ENCODE data around the gene C19orf38.
A peak's percentile ranks its signal among the peaks of the same experiment; 100 is the strongest.

The C19orf38 gene, protein sequence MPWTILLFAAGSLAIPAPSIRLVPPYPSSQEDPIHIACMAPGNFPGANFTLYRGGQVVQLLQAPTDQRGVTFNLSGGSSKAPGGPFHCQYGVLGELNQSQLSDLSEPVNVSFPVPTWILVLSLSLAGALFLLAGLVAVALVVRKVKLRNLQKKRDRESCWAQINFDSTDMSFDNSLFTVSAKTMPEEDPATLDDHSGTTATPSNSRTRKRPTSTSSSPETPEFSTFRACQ

DNA sequence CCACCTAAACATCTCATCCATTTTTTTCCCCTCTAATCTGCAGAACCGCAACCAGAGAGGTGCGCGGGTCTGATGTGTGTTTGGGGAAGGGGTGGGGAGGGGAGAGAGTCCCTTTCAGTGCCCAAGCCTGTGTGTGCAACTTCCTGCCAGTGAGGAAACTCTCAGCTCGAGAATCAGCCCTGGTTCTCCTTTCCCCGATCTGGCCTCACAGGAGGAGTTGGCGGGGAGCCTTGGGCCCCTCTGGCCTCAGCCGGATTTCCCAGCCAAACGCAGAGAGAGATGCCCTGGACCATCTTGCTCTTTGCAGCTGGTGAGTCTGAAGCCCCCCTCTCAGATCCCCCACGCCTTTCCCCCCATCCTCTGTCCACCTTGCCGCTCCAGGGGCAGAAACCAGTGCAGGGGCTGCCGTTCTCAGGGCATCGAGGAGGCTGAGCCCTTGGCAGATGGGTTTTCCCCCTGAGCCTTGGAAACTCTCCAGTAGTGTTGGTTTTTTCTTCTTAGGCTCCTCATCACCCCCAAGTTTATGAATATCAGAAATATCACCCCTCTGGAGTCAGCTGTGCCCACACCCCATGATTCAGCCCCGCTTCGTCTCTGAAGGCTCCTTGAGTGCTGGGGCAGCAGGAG, at the start of gene C19orf38:
C19orf38 (plus strand) TSS at position 186 of the 627 bp plus-strand sequence; CDS start at position 280, 94 bp downstream.
- FAIRE-seq, result no peak

DNA sequence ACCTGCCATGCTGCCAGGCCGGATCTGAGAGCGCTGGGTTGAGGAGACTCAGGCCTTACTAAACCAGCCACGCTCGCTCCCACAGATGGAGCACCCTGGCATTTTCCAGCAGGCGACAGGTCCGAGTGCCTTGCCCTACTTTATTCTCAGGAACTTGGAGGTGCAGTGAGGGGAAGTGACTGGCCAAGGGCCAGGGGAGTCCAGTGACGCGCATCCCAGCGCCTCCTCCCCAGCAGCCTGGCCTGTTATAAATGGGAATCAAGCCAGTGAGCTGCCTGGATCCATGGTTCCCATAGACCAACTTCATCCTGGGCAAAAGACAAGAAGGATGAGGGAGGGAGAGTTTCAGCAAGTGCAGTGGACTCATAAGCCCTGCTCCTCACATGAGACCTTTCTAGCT, 47.7 kb upstream of the C19orf38 start:
- no peak for FAIRE-seq
- DNase-seq (ENCODE audit: low spot score), result no peak

More for the DNA sequence above, at the start of gene C19orf38:
- no peak for DNase-seq (ENCODE audit: low spot score)

DNA sequence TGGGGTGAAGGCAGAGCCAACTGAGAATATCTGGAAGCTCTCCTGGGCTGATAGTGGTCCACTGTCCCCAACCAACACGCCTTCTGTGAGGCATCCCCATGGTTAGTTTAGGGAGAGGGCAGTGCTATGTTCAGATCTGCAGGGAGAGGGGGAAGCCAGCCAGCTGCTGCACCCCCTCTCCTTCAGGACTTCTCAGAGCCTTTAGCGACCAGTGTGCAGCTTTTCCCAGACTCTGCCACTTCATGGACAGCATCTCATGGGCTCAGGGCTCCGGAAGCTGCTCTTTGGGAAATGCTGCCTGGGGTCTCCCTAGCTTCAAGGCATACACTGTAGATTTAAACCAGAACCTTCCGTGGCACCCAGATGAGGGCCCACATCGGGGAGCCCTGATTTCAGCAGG, 45.7 kb upstream of the C19orf38 start:
- DNase-seq (ENCODE audit: low spot score) (no peak), FAIRE-seq (no peak)

DNA sequence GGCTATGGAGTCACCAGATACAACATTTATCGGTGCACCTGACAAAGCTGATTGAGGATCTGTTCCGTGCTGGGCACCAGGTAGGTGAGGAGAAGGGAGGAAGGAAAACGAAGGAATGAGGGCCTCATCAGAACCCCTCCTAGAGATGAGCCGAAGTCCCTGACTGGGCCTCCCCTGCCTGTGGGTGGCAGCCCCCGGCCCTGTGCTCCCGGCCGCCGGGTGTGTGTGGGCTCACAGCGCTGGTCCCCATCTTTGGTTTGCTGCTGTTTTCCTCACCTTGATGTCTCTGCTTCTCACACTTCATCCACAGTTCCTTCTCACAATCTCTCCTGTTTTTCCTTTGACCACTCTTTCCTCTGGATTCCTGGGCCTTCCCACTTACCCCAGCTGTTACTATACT, 45.0 kb upstream of the C19orf38 start:
- FAIRE-seq, result no peak
- DNase-seq (ENCODE audit: low spot score), result no peak

DNA sequence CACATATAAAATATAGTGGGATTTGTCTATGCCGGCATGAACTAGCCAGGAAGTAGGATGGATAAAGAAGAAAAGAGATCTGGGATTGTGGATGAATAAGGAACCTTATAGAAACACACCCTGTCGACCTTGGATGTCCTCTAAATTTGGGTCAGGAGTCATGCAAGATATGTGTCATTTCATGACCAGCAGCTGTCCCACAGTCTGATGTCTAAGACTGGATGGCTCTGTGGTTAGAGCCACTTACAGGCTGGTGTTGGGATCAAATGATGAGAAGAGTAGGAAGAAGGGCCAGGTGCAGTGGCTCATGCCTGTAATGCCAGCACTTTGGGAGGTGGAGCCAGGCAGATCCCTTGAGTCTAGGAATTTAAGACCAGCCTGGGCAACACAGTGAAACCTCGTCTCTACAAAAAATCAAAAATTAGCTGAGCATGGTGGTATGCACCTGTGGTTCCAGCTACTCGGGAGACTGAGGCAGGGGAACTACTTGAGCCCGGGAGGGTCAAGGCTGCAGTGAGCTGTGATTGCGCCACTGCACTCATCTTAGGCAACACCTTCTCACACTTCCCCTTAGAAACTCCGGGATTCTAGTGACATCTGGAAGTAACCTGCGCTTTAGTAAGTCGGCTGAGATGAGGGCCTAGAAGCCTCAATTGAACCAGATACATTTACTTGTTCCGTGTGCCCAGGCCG, 43.0 kb upstream of the C19orf38 start:
- FAIRE-seq (no peak), DNase-seq (ENCODE audit: low spot score) (no peak)

DNA sequence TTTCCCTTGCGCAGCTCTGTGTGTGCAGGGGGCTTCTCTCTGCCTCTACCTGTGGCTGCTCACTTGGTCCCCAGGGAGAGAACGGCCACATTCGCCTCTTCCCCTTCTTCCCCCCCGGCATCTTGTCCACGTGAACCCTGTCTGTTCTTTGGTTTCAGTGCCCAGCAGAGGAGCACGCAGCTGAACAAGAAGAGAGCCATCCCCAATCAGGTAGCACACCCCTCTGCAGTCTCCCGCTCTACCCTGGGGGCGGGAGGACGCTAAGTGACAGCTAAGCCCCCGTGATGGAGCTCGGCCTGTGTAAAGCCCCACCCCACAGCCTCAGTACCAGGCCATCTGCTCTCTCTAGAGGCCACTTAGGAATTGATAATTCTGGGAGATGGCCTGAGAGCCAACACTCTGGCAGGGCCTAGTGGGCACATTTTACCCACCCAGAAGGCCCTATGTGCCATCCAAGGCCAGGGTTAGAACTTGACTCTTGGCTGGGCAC, 42.4 kb upstream of the C19orf38 start:
- FAIRE-seq, result no peak

DNA sequence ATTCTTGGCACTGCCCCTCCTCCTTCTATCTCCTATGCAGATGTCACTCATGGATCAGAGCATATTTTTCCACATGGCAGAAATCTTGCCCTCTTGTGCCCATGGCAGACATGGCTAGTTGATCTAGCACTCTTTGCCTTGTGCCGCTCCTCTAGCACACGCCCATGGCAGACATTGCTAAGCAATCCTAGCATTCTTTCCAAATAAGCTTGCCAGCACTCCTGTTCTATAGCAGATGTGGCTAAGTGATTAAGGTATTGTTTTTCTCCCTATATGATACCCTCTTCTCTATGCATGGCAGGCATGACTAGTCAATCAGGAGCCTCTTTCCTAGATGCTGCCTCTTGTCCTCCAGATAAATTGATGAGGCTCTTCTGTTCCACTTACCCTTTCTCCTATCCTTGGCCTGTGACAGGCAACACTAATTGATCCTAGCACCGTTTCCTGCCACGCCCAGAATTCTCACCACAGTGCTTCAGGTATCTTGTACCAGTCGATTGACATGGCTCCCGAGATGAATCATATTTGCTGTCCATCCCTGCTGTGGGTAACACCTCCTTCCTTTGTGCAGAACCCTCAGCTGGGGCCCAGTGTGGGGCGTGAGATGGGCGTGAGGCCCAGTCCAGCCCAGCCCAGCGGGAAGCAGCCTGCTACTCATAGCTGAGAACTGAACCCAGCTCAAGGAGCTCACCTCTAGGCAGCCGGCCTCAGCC, 39.1 kb upstream of the C19orf38 start:
- FAIRE-seq (no peak), DNase-seq (ENCODE audit: low spot score) (no peak)

More for the DNA sequence above, 42.4 kb upstream of the C19orf38 start:
- no peak for DNase-seq (ENCODE audit: low spot score)

DNA sequence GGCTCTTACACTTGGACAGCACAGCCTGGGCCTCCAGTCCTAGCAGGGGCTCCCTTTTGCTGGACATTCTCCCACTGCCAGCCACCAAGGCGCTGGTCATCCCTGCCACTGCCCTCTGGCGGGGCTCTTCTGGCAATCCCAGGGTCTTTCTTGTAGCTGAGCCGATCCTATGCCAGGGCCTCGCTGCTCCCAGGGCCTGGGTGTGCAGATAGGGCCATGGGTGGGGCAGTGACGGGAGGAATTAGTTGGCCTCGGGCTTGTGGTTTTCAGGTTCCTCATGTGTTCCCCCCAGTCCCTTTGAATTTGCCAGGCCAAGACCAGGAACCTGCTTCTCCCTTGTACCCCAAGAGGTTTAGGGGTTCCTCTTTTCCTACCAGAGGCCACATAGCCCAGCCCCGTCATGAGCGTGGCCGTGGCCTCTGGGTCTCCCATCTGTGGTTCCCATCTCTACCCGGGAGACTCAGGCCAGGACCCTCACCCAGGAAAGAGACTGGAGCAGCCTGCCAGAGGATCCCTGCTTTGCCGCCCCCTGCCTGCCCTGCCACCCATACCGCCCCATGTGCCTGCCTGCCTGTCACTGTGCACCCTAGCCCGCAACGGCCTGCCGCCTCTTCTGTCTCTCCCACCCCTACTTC, 38.4 kb upstream of the C19orf38 start:
- no peak for FAIRE-seq
- DNase-seq (ENCODE audit: low spot score), result no peak

DNA sequence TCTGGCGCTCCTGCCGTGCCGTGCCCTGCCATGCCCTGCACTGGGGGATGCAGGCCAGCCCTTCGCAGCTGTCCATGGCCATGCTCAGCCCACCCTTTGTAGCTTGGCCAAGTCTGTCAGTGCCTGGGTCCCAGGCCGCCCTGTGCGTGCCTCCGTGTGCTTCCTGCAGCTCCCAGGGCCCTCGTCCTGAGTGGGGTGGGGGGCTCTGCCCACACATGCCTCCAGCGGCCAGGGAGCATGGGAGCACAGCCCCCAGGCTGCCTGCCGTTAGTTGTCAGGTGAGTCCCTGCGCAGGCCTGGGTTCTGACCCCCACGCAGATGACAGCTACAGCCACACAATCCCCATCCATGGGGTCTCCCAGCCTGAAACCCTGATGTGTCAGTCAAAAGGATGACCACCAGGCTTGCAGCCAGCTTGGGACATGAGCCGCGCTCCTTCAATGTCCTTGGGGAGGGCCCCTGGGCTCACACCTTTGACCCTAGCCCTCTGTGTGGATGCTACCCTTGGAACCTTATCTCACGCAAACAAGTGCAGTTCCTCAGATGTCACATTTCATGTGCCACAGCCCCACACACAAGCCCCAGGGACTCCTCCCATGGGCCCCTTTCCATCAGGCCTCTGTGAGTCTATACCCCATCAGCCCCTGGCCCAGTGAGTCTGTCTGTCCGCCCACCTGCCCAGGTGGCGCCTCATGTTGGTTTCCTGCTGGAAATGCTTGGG, 36.7 kb upstream of the C19orf38 start:
- FAIRE-seq, result no peak
- DNase-seq (ENCODE audit: low spot score), result no peak

DNA sequence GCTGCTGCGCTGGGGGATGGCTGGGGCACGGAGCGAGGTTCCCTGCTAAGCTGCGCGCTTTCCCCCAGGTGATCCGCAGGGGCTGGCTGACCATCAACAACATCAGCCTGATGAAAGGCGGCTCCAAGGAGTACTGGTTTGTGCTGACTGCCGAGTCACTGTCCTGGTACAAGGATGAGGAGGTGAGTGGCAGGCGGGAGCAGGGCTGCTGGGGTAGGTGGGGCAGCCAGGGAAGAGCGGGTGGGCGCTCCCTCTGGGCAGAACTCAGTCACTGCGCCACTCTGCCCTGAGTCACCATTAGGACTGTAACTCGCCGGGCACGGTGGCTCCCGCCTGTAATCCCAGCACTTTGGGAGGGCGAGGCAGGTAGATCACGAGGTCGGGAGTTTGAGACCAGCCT, 36.0 kb upstream of the C19orf38 start:
- no peak for DNase-seq (ENCODE audit: low spot score)
- no peak for FAIRE-seq

DNA sequence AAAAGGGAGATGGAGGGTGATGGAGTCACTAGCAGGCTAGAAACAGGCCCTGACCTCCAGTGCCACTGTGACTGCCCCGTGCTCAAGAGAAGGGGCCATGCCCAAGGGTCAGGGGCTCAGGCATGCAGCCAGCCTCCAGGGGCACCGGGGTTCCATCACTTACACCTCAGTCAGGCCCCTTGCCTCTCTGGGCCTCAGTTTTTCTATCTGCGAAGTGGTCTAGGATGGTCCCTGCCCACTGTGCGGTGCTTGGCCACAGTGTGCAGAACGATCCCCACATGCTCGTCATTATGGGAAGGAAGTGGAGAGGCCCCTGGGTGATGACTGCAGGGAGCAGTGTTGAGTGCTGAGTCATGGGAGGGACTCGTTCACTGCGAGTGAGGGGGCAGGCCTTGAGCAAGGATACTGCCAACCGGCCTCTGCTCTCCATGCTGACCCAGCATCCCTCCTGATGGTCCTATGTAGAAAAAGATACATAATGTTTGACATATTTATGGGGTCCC, 35.3 kb upstream of the C19orf38 start:
- FAIRE-seq, result no peak
- peak; percentile 69 for DNase-seq (ENCODE audit: low spot score)

DNA sequence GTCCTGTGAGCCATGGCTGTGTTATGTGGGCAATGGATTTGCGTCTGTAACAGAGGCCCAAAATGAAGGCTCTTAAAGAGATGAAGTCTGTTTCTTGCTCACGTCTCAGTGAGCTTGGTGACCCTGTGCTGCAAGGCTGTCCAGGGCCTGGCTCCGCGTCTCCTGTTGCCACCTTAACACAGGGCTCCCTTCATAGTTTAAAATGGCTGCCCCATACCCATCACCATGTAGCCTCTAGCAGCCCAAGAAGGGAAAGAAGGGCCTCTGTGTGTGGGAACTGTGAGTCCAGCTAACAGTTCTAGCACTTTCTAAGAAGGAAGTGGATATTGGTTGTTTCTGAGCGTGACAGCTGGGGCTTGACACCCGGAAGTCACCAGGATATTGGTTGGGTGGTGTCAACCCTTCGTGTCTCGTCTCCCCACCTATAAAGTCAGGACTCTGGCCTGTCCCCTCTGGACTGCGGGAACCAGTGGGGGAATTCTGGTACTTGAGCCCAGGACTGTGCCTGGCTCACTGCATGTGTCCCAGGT, 33.1 kb upstream of the C19orf38 start:
- FAIRE-seq, result no peak
- DNase-seq (ENCODE audit: low spot score), result no peak

DNA sequence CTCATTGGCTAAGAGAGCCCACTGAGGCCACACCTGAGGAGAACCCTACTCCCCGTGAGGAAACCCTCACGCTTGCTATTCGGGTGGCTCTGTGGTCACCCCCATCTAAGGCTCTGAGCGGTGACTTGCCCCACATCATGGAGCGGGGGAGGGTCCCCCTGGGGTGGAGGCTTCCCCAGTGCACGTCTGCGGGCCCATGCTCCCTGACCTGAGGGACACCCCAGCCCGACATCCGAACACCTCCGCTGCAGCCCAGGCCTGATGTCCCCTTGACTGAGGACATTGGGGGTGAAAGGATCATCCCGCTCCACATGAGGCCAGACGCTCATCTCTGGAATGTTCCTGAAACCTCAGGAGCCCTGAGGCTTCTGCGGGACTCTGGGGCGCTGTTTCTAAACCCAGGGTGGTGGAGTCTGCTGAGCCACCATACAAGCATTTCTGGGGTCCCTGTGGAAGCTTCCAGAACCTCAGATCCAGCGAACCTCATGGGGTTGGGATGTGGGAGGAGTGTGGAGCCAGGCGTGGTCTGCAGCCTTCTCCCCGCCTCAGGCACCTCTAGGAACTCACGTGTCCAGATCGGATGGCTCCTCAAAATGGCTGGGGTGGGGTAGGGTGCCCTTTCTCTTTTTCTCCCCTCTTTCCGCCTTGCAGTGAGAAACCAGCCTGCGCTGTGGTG, 32.1 kb upstream of the C19orf38 start:
- FAIRE-seq, result no peak
- DNase-seq (ENCODE audit: low spot score), result no peak

DNA sequence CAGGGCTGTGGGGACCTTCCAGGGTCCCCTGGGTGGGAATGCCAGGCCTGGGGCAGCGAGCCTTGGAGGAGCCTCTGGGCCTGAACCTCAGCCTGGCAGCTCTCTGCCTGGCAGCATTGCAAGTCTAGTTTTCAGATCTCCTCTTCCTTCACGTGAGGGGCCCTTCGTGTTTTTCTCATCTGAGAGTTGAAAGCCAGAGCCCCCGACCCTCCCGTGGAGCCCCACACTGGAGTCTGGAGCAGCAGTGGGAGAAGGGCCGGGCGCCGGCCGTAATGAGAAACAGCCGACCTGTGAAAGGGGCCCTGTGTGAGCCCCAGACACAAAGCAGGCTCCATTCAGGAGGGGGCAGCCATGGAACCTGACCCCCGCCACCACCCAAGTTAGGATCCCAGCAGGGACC, 31.5 kb upstream of the C19orf38 start:
- no peak for FAIRE-seq

DNA sequence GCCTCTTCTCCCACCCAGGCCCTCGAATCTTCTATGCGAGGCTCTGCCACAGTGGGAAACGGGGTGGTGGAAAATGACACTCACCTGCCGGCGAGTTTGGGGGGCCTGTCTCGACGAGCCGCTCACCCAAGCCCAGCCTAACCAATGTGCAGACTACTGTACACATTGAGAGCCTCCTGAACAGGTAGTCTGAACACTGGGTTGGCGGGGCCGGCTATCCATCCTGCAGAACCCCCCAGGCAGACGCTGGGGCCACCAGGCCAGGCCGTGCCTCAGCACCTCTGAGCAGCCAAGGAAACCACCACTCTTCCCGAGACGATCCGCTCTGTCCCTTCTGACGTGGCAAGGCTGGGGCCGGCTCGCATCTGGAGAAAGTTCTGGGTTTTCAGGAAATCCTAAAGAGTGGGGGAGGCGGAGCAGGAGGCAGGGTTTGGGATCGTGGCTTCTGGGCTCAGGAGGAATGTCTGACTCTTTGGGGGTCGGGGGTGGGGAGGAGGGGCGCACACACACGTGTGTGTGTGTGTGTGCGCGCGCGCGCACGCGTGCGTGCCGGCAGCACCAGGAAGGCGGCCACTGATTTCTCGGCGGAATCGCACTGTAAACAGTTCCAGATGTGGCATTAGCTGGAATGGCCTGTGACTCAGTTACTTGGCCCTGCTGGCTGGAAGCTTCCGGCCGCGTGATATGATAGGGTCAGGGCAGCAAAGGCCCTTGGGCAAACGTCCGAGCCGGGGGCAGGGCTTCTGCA, 30.8 kb upstream of the C19orf38 start:
- FAIRE-seq (no peak), DNase-seq (ENCODE audit: low spot score) (no peak)

More for the DNA sequence above, 31.5 kb upstream of the C19orf38 start:
- no peak for DNase-seq (ENCODE audit: low spot score)

DNA sequence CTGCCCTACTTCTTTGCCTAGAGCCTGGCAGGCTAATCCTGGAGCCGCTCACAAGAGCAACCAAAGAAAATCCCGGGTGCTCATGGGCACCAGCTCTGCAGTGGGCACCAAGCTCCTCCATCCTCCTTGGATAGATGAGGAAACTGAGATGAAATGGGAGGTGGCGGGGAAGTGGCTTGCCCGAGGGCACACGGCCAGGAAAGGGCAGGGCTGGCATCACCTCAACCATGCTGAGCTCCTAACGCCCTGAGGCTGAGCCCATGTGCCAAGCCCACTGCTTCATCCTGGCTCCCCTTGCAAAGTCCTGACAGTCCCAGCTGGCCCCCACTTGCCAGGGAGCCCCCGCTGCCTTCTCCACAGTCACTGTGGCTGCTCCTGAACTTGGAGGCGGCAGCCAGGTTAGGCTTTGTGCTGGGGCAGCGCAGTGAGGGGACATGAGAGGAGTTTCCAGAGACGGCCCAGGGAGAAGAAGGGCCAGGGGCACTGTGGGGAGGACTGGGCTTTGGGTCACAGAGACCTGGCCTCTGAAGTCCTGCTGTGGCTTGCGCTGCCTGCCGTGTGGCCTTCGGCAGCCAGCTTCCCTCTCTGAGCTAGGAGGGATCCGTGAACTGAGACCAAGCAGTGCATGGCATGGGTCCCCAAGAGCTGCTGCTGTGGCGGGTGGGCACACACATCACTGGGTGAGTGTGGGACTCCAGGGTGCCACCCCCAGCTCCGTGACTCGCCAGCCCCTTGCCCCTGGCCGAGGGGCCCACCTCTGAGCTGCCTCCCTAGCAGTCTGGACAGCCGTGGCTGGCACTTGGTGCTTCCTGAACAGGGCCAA, 29.7 kb upstream of the C19orf38 start:
- DNase-seq (ENCODE audit: low spot score) (no peak), FAIRE-seq (no peak)

DNA sequence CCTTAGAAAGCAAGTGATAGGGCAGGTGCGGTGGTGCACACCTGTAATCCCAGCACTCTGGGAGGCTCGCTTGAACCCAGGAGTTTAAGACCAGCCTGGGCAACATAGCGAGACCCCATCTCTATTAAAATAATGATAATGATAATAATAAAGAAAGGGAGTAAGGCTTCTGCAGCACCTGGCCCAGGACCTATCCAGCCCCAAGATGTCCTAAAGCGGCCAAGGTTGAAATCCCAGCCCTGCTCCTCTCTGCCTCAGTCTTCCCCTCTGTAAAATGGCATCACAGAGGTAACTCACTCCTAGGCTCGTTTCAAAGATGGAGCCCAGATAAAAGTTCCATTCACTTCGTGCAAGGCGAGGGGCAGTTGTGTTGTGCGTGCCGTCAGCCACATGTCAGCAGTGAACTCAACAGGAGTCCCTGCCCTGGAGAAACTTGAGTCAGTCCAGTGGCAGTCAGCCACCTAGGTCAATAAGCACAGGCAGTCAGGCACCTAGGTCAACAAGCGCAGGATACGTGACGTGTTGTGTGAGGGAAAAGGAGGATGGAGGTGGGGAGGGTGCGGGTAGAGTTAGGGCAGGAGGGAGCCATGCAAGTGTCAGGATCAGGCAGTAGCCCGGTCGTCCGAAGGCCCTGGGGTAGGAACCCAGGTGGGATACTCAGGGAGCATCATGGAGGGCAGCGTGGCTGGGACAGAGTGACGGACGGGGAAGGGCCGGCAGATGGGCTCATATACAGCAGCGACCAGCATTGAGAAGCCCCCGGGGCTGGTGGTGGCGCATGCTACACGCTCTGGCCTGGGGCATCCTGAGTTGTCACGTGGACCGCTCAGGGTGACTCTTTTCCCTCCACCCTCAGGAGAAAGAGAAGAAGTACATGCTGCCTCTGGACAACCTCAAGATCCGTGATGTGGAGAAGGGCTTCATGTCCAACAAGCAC, 28.8 kb upstream of the C19orf38 start:
- DNase-seq (ENCODE audit: low spot score) (no peak), FAIRE-seq (no peak)

Data from urothelium cell line (cell line).